SK-N-MC (cell line): ENCODE results near the gene LRIG3.

Experiments
- EZH2 ChIP-seq: fragments of 200-600 bp; sonication (generic); IDR thresholded peaks from one replicate; pipeline ENCODE4 v1.6.1; 2017; ENCODE audit warnings: antibody characterized with exemption
- POLR2AphosphoS5 ChIP-seq: IDR thresholded peaks from 2 replicates; pipeline ENCODE4 v1.6.1; 2012; ENCODE audit warnings: mild to moderate bottlenecking, low read depth, low read length, borderline replicate concordance

GRCh38 chr12:58907391-58907790, 12.9 kb downstream of the LRIG3 start:
- TF ChIP-seq POLR2AphosphoS5 (no peak), EZH2 (no peak)
